Smooth muscle cell (in vitro differentiated cells): Measurements from ENCODE around the gene AMHR2. TPM values are rescaled to one million over a fixed set of nuclear protein-coding genes. Genes with fewer than 3 reads are reported as not detected.

Source experiments
- DNase-seq: peaks from one replicate; lab custom pipeline; 2025; ENCODE audit not compliant: unreplicated experiment; lab: John Stamatoyannopoulos, UW
- H2AFZ ChIP-seq: fragments of 200-600 bp; sonication (generic); 2 replicates; pipeline ENCODE4 v1.6.0; 2016; ENCODE audit warnings: antibody characterized with exemption, low read depth, mild to moderate bottlenecking
- H3F3A ChIP-seq: fragments of 200-600 bp; sonication (generic); 2 replicates; pipeline ENCODE4 v1.6.0; 2017; ENCODE audit warnings: antibody characterized with exemption, low read depth
- H3K27ac ChIP-seq: fragments of 200-600 bp; sonication (generic); 2 replicates; pipeline ENCODE4 v1.5.1; 2016; ENCODE audit warnings: low read depth, mild to moderate bottlenecking
- H3K27me3 ChIP-seq: fragments of 200-600 bp; sonication (generic); 2 replicates; pipeline ENCODE4 v1.6.1; 2016; ENCODE audit warnings: low read depth, mild to moderate bottlenecking
- H3K36me3 ChIP-seq: fragments of 200-600 bp; sonication (generic); 2 replicates; pipeline ENCODE4 v1.5.1; 2016; ENCODE audit warnings: low read depth
- H3K4me1 ChIP-seq: fragments of 200-600 bp; sonication (generic); 2 replicates; pipeline ENCODE4 v1.5.1; 2016; ENCODE audit warnings: low read depth
- H3K4me2 ChIP-seq: fragments of 200-600 bp; sonication (generic); 2 replicates; pipeline ENCODE4 v1.6.0; 2016; ENCODE audit warnings: mild to moderate bottlenecking
- H3K4me3 ChIP-seq: fragments of 200-600 bp; sonication (generic); 2 replicates; pipeline ENCODE4 v1.5.1; 2016; ENCODE audit warnings: mild to moderate bottlenecking
- H3K79me2 ChIP-seq: fragments of 200-600 bp; sonication (generic); 2 replicates; pipeline ENCODE4 v1.6.0; 2016; ENCODE audit warnings: low read depth, mild to moderate bottlenecking
- H3K9ac ChIP-seq: fragments of 200-600 bp; sonication (generic); 2 replicates; pipeline ENCODE4 v1.6.0; 2016; ENCODE audit warnings: low read depth
- H3K9me3 ChIP-seq: fragments of 200-600 bp; sonication (generic); replicated peaks from 2 replicates; pipeline ENCODE4 v1.5.1; 2016; ENCODE audit warnings: low read depth
- H4K20me1 ChIP-seq: fragments of 200-600 bp; sonication (generic); 2 replicates; pipeline ENCODE4 v1.6.0; 2016; ENCODE audit warnings: low read depth
- CTCF ChIP-seq: fragments of 200-600 bp; sonication (generic); IDR thresholded peaks from 2 replicates; pipeline ENCODE4 v1.5.1; 2017; ENCODE audit warnings: borderline replicate concordance, mild to moderate bottlenecking, antibody characterized with exemption; ENCODE audit not compliant: insufficient read depth, poor library complexity, severe bottlenecking
- WGBS: methylation state at CpG from one replicate; pipeline ENCODE4 v1.1.7; 2016; ENCODE audit warnings: low lambda C conversion rate; 5-methylcytosine and 5-hydroxymethylcytosine counted together
- polyA plus RNA-seq: library from polyadenylated mRNA; unstranded; fragments of >200 nt; fragmentation: Nextera tagmentation; extraction: Ambion mirVana; gene quantifications from 2 replicates; pipeline ENCODE4 v1.2.1, GENCODE V29; 2016
- total RNA-seq: library from RNA; depleted of rRNA; stranded (reverse); fragments of >200 nt; gene quantifications from 2 replicates; pipeline ENCODE4 v1.2.3, GENCODE V29; 2014

Gene AMHR2
- total and polyA plus RNA-seq, 2 experiments from 2014 or later, result 0.49 TPM; not detected in 1

- peaks cover 31% of the 10 kb centered on the region for H3F3A ChIP-seq
- peak overlapping the region; percentile 95 for H3K4me2 ChIP-seq
- no peak for TF ChIP-seq CTCF
- peak overlapping the region; percentile 99 for H3K9ac ChIP-seq
- H3K9me3 ChIP-seq, result no peaks in the 10 kb centered on the region
- peaks cover 70% of the 10 kb centered on the region for H4K20me1 ChIP-seq
- H2AFZ ChIP-seq, result no peak overlapping the region
- peaks cover 70% of the 10 kb centered on the region for H3K79me2 ChIP-seq
- H3K36me3 ChIP-seq, result peaks cover 31% of the 10 kb centered on the region
- no peak for DNase-seq
- H3K27ac ChIP-seq, result peak overlapping the region; percentile 94
- peak overlapping the region; percentile 100 for H3K4me3 ChIP-seq
- H3K4me1 ChIP-seq, result peaks cover 20% of the 10 kb centered on the region
- 51% methylated on average over 6 of the region's 6 CpGs for WGBS
- no peaks in the 10 kb centered on the region for H3K27me3 ChIP-seq
Observed at GRCh38 chr12:53453953-53454640, 30.4 kb downstream of the AMHR2 start.

- H3K27me3 ChIP-seq, result no peaks in the 10 kb centered on the region
- DNase-seq, result no peak
- H3K4me3 ChIP-seq, result peak overlapping the region; percentile 100
- no peak for TF ChIP-seq CTCF
- peaks cover 37% of the 10 kb centered on the region for H3K36me3 ChIP-seq
- peak overlapping the region; percentile 95 for H3K4me2 ChIP-seq
- 65% methylated on average over 3 of the region's 3 CpGs for WGBS
- no peak overlapping the region for H3K9ac ChIP-seq
- H2AFZ ChIP-seq, result no peak overlapping the region
- H3K27ac ChIP-seq, result peak overlapping the region; percentile 94
- H3F3A ChIP-seq, result peaks cover 37% of the 10 kb centered on the region
- H3K9me3 ChIP-seq, result no peaks in the 10 kb centered on the region
- peaks cover 76% of the 10 kb centered on the region for H3K79me2 ChIP-seq
- H4K20me1 ChIP-seq, result peaks cover 76% of the 10 kb centered on the region
- H3K4me1 ChIP-seq, result peaks cover 25% of the 10 kb centered on the region
Observed at GRCh38 chr12:53454707-53455106, 31.1 kb downstream of the AMHR2 start.

GRCh38 chr12:53456654-53457366, 33.2 kb downstream of the AMHR2 start:
- peaks cover 50% of the 10 kb centered on the region for H3F3A ChIP-seq
- no peak overlapping the region for H3K9ac ChIP-seq
- no peak for TF ChIP-seq CTCF
- H3K4me2 ChIP-seq, result no peak overlapping the region
- no peak for DNase-seq
- peaks cover 97% of the 10 kb centered on the region for H3K79me2 ChIP-seq
- WGBS, result 91% methylated on average over 6 of the region's 6 CpGs
- H3K27ac ChIP-seq, result no peak overlapping the region
- H2AFZ ChIP-seq, result no peak overlapping the region
- peaks cover 97% of the 10 kb centered on the region for H4K20me1 ChIP-seq
- H3K4me1 ChIP-seq, result peaks cover 40% of the 10 kb centered on the region
- no peaks in the 10 kb centered on the region for H3K9me3 ChIP-seq
- peaks cover 58% of the 10 kb centered on the region for H3K36me3 ChIP-seq
- H3K27me3 ChIP-seq, result no peaks in the 10 kb centered on the region
- H3K4me3 ChIP-seq, result no peak overlapping the region
